ENCODE data around the gene REC114.

GRCh38 chr15:73464602-73465001 lies 21.6 kb downstream of the REC114 start:
- TF ChIP-seq POLR2A (IDR thresholded peaks at IDR 0.05) (no peak), CTCF (IDR thresholded peaks at IDR 0.05) (no peak)

All from uterus (tissue), 2 donors.